ENCODE measurements around the gene SUCNR1.

DNA sequence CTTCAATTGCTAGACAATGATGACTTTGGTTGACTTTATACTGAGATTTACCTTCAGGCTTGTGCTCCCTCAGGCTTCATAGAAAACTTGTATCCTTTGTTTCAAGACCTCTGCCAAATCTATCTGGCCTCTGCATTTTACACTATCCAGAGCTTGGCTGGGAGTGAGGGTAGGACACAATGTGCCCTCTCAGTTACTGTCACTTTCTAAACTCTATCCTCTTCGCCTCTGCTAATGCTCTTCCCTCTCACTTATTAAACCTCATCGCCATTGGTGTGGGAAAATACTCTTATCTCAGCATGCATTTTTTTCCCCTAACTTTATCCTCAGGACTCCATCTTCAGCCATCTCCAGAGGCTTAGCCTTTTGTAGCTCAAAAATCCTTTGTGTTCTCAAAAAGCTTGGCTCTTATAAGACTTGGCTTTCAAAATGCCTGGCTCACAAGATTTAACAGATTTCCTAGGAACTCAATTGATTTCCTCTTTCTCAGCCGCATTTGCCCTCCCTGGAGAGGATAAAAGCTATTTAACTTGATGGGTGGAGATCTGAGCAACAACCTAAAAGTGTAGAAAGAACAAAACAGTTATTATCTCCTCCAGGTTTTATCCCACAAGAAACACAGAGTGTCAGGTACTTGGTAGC is 28.3 kb downstream of the SUCNR1 start:
- TF ChIP-seq CTCF (IDR thresholded peaks at IDR 0.05) (no peak), EZH2 (IDR thresholded peaks at IDR 0.05; ENCODE audit: borderline replicate concordance, insufficient read depth, low read depth, low read length, poor library complexity, severe bottlenecking) (no peak)
